DMS153 (cell line): ENCODE results near the gene KLK8.
"Not testable (repeated sequence)": the region's sequence is repeated elsewhere in the genome, so short reads cannot be mapped to it uniquely, and the experiment has no call there.

Experiments used
- DNase-seq: peaks from one replicate; lab custom pipeline; 2025; lab: John Stamatoyannopoulos, UW

The KLK8 gene

GRCh38 chr19:50982186-50982585, 19.2 kb downstream of the KLK8 start:
- DNase-seq = no peak

- DNase-seq = no peak
These were observed 19.7 kb downstream of the KLK8 start for GRCh38 chr19:50981587-50982146.

GRCh38 chr19:50980208-50980607, 21.2 kb downstream of the KLK8 start:
- DNase-seq = no peak

- no peak for DNase-seq
These were observed 21.6 kb downstream of the KLK8 start for GRCh38 chr19:50979758-50980157.

- no peak for DNase-seq
These were observed 22.5 kb downstream of the KLK8 start for GRCh38 chr19:50978772-50979390.

- DNase-seq = no peak
These were observed 23.8 kb downstream of the KLK8 start for GRCh38 chr19:50977626-50978025.

GRCh38 chr19:50975766-50976165, 25.6 kb downstream of the KLK8 start:
- no peak for DNase-seq

GRCh38 chr19:50974702-50975556, 26.5 kb downstream of the KLK8 start:
- DNase-seq = no peak

GRCh38 chr19:50972795-50973376, 28.5 kb downstream of the KLK8 start:
- no peak for DNase-seq

GRCh38 chr19:50969810-50970209, 31.6 kb downstream of the KLK8 start:
- DNase-seq = not testable (repeated sequence)

GRCh38 chr19:50969413-50969760, 32.0 kb downstream of the KLK8 start, which contains the start of gene KLK6:
KLK6 (minus strand) TSS chr19:50969591; CDS start chr19:50968104, 1,487 bp downstream.
- no peak for DNase-seq

- DNase-seq = no peak
These were observed 32.5 kb downstream of the KLK8 start for GRCh38 chr19:50968716-50969412.

GRCh38 chr19:50967929-50968715, 33.3 kb downstream of the KLK8 start:
- no peak for DNase-seq

GRCh38 chr19:50964266-50964665, 37.1 kb downstream of the KLK8 start:
- no peak for DNase-seq

- no peak for DNase-seq
These were observed 38.0 kb downstream of the KLK8 start for GRCh38 chr19:50963381-50963780.

GRCh38 chr19:50962245-50962644, 39.2 kb downstream of the KLK8 start:
- DNase-seq = no peak

- no peak for DNase-seq
These were observed 41.5 kb downstream of the KLK8 start for GRCh38 chr19:50959731-50960500.

GRCh38 chr19:50957587-50957986, 43.8 kb downstream of the KLK8 start:
- DNase-seq = no peak

GRCh38 chr19:50952910-50953309, 48.5 kb downstream of the KLK8 start, which contains the start of gene KLK5:
KLK5 (minus strand) TSS chr19:50953038; CDS start chr19:50952657, 381 bp downstream.
- DNase-seq = no peak

- no peak for DNase-seq
These were observed 51.5 kb downstream of the KLK8 start for GRCh38 chr19:50949861-50950260.
